Tibial nerve (tissue), 4 donors: ENCODE measurements around the gene LRRC28. TPM values are rescaled to one million over a fixed set of nuclear protein-coding genes. Genes with fewer than 3 reads are reported as not detected.

Source experiments
- DNase-seq, 2 donors: peaks; one replicate each; pipeline ENCODE4 v3.0.0-alpha.2; 2019; ENCODE audit warnings: low spot score in 2 of 2
- H3K27ac ChIP-seq, 4 donors: fragments of 200-600 bp; sonication (generic) in 3 of 4; one replicate each; pipeline ENCODE4 v1.5.1; 2017 to 2019; ENCODE audit warnings: mild to moderate bottlenecking in 1 of 4
- H3K27me3 ChIP-seq, 2 donors: fragments of 200-600 bp; sonication (generic) in 1 of 2; one replicate each; pipeline versions ENCODE4 v1.5.1 to v1.6.0; 2017 to 2019
- H3K36me3 ChIP-seq, 3 donors: fragments of 200-600 bp; sonication (generic); one replicate each; pipeline ENCODE4 v1.5.1; 2018 to 2019
- H3K4me1 ChIP-seq, 4 donors: fragments of 200-600 bp; sonication (generic) in 3 of 4; one replicate each; pipeline ENCODE4 v1.5.1; 2017 to 2019
- H3K4me3 ChIP-seq, 4 donors: fragments of 200-600 bp; sonication (generic) in 3 of 4; one replicate each; pipeline ENCODE4 v1.5.1; 2017 to 2019; ENCODE audit warnings: mild to moderate bottlenecking in 1 of 4, moderate library complexity in 1 of 4
- H3K9me3 ChIP-seq, 4 donors: fragments of 200-600 bp; sonication (generic) in 3 of 4; one replicate each; pipeline ENCODE4 v1.5.1; 2017 to 2019
- EP300 ChIP-seq, 2 donors: sonication (generic); formaldehyde crosslinking; IDR thresholded peaks; one replicate each; pipeline ENCODE4 v1.6.1; 2017; ENCODE audit warnings: antibody characterized with exemption in 2 of 2, mild to moderate bottlenecking in 1 of 2
- POLR2A ChIP-seq, 2 donors: fragments of 450-650 bp; IDR thresholded peaks; one replicate each; pipeline ENCODE4 v1.6.1; 2017; ENCODE audit warnings: antibody characterized with exemption in 2 of 2, mild to moderate bottlenecking in 2 of 2, moderate library complexity in 2 of 2
- WGBS, 2 donors: methylation state at CpG; one replicate each; pipeline ENCODE4 v1.1.5; 2018; 5-methylcytosine and 5-hydroxymethylcytosine counted together
- total RNA-seq, 4 donors: library from RNA; depleted of rRNA; stranded (reverse); fragments of >200 nt; gene quantifications; one replicate each; pipeline ENCODE4 v1.1.0, GENCODE V29; 2016
- TF ChIP-seq, protein P1 (sequence below), 5 experiments: fragments of 200-600 bp in 3 of 5; fragments of 450-650 bp in 2 of 5; sonication (generic) in 3 of 5; IDR thresholded peaks; one replicate each; pipeline ENCODE4 v1.5.1; 2016 to 2019; ENCODE audit warnings: antibody characterized with exemption in 5 of 5, mild to moderate bottlenecking in 3 of 5, moderate library complexity in 2 of 5

The LRRC28 gene
- total RNA-seq, 4 donors from 2014 or later: 21.6 to 73.4 (median 33.5) TPM

DNA sequence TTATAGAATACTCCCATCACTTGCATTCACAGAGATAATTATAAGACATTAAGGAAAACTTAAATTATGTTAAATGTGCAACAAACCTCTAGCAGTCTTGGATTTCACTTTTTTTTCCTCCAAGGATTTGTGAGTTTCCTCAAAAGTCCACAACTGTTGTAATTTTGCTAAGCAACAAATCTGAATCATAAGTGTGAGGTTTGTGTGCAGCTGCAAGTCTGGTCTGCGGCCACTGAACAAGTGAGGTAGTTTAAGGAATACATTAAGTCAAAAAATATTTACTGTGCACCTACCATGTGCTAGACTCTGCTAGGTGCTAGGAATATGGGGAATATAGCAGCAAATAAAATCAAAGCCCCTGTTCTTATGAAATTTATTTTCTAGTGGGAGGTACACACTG, 70.2 kb downstream of the LRRC28 start:
- H3K27ac ChIP-seq: no peak overlapping the region
- H3K4me3 ChIP-seq: no peak overlapping the region
- DNase-seq: no peak
- 97 to 100% methylated on average over 1 of the region's 1 CpG for WGBS, 2 donors
- no peaks in the 10 kb centered on the region for H3K9me3 ChIP-seq
- TF ChIP-seq EP300 (IDR thresholded peaks at IDR 0.05) (no peak), POLR2A (IDR thresholded peaks at IDR 0.05) (no peak)
- TF ChIP-seq, protein P1, sequence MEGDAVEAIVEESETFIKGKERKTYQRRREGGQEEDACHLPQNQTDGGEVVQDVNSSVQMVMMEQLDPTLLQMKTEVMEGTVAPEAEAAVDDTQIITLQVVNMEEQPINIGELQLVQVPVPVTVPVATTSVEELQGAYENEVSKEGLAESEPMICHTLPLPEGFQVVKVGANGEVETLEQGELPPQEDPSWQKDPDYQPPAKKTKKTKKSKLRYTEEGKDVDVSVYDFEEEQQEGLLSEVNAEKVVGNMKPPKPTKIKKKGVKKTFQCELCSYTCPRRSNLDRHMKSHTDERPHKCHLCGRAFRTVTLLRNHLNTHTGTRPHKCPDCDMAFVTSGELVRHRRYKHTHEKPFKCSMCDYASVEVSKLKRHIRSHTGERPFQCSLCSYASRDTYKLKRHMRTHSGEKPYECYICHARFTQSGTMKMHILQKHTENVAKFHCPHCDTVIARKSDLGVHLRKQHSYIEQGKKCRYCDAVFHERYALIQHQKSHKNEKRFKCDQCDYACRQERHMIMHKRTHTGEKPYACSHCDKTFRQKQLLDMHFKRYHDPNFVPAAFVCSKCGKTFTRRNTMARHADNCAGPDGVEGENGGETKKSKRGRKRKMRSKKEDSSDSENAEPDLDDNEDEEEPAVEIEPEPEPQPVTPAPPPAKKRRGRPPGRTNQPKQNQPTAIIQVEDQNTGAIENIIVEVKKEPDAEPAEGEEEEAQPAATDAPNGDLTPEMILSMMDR (IDR thresholded peaks at IDR 0.05): no peak
- no peaks in the 10 kb centered on the region for H3K27me3 ChIP-seq
- H3K36me3 ChIP-seq: no peaks in the 10 kb centered on the region
- no peaks in the 10 kb centered on the region for H3K4me1 ChIP-seq

DNA sequence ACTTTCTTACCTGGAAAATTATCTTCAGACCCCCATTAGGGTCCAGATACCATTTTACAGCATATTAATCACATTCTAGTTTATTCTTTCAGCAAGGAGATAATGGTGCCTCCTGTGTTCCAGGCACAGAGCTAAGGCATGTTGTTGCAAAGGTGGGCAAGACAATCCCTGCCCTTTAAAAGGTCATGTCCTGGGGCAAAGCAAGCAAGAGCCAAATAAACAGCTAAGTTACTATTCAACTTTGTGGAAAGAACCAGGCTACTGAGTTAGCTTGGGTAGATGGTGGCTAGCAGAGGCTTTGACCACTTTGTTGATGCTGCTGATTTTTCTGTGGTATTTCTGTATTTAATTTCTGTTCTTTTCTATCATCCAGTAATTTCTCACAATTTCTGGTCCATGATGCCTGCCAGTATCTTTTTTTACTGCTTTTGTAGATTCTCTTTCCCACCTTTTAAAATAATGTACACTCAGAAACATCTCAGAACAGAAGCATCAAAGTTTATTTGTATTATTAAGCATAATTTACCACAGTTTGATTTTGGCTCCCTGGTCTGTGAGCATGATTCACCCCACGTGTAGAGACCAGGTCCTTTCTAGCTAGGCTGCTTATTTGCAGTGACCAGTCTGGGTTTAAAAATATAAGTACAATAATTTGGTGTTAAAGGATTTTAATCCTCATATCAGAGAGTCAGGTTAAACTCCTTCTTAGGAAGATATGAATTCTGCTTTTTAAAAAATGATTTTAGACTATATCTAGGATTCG, 71.5 kb downstream of the LRRC28 start:
- no peak overlapping the region for H3K4me3 ChIP-seq
- no peak overlapping the region for H3K27ac ChIP-seq
- H3K36me3 ChIP-seq: no peaks in the 10 kb centered on the region
- H3K9me3 ChIP-seq: no peaks in the 10 kb centered on the region
- no peaks in the 10 kb centered on the region for H3K27me3 ChIP-seq
- DNase-seq: no peak
- WGBS, 2 donors: 82 to 88% methylated on average over 2 of the region's 2 CpGs
- no peaks in the 10 kb centered on the region for H3K4me1 ChIP-seq
- TF ChIP-seq POLR2A (IDR thresholded peaks at IDR 0.05) (no peak), EP300 (IDR thresholded peaks at IDR 0.05) (no peak)
- TF ChIP-seq, protein P1 (IDR thresholded peaks at IDR 0.05): no peak

DNA sequence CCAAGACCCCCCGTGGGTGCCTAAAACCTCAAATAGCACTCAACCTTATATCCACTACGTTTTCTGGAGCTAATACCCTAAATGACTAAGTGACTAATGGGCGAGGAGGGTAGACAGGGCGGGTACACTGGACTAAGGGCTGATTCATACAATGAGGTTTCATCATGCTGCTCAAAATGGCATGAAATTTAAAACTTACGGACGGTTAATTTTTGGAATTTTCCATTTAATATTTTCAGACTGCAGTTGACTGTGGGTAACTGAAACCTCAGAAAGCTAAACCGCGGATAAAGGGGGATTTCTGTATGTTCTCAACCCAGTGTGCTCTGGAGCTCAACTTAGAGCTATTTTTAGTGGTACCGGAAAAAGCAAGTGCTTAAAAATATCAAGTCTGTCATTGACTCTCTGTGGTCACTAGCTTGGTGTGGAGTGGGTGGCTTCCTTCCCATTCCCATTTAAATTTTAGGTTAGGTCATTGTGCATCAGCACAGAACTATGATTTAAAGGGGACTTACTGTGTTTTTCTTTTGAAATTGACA, 72.9 kb downstream of the LRRC28 start:
- Histone ChIP-seq H3K4me3 (no peak overlapping the region), H3K4me1 (no peaks in the 10 kb centered on the region), H3K9me3 (no peaks in the 10 kb centered on the region), H3K36me3 (no peaks in the 10 kb centered on the region), H3K27ac (no peak overlapping the region), H3K27me3 (no peaks in the 10 kb centered on the region)
- DNase-seq: no peak
- TF ChIP-seq POLR2A (IDR thresholded peaks at IDR 0.05) (no peak), EP300 (IDR thresholded peaks at IDR 0.05) (no peak)
- TF ChIP-seq, protein P1 (IDR thresholded peaks at IDR 0.05): no peak
- WGBS, 2 donors: 56 to 57% methylated on average over 9 of the region's 9 CpGs

DNA sequence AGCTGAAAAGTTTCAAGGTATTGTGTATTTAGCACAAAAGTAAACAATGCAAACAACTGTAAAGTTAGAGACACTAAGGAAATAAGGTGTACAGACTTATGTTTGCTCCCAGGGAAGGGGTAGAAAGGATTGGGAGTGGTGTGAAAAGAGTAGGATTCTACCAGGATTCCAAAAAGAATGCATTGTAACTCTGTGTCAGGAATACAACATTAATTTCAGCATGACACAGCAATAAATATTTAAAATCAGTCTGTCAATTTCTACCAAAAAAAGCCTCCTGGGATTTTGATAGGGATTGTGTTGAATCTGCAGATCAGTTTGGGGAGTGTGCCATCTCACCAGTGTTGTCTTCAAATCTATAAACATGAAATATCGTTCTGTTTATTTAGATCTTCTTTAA, 73.4 kb downstream of the LRRC28 start:
- Histone ChIP-seq H3K4me3 (no peak overlapping the region), H3K4me1 (no peaks in the 10 kb centered on the region), H3K36me3 (no peaks in the 10 kb centered on the region), H3K27ac (no peak overlapping the region), H3K27me3 (no peaks in the 10 kb centered on the region), H3K9me3 (no peaks in the 10 kb centered on the region)
- 93 to 96% methylated on average over 1 of the region's 1 CpG for WGBS, 2 donors
- TF ChIP-seq, protein P1 (IDR thresholded peaks at IDR 0.05): no peak
- TF ChIP-seq POLR2A (IDR thresholded peaks at IDR 0.05): no peak
- no peak for TF ChIP-seq EP300 (IDR thresholded peaks at IDR 0.05)
- DNase-seq: no peak

DNA sequence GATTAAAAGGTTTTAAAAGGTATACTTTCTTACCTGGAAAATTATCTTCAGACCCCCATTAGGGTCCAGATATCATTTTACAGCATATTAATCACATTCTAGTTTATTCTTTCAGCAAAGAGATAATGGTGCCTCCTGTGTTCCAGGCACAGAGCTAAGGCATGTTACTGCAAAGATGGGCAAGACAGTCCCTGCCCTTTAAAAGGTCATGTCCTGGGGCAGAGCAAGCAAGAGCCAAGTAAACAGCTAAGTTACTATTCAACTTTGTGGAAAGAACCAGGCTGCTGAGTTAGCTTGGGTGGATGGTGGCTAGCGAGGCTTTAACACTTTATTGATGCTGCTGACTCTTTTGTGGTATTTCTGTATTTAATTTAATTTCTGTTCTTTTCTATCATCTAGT, 75.0 kb downstream of the LRRC28 start:
- no peaks in the 10 kb centered on the region for H3K27me3 ChIP-seq
- 74 to 87% methylated on average over 1 of the region's 1 CpG for WGBS, 2 donors
- no peaks in the 10 kb centered on the region for H3K9me3 ChIP-seq
- no peak overlapping the region for H3K4me3 ChIP-seq
- DNase-seq: no peak
- no peaks in the 10 kb centered on the region for H3K36me3 ChIP-seq
- TF ChIP-seq EP300 (IDR thresholded peaks at IDR 0.05): no peak
- no peak for TF ChIP-seq POLR2A (IDR thresholded peaks at IDR 0.05)
- TF ChIP-seq, protein P1 (IDR thresholded peaks at IDR 0.05): no peak
- no peaks in the 10 kb centered on the region for H3K4me1 ChIP-seq
- H3K27ac ChIP-seq: no peak overlapping the region
